ENCODE measurements around the gene CLMN.
"Not testable (repeated sequence)": the region's sequence is repeated elsewhere in the genome, so short reads cannot be mapped to it uniquely, and the experiment has no call there.

CLMN gene

GRCh38 chr14:95156161-95157047 lies 163.3 kb downstream of the CLMN start:
- DNase-seq, result peak; percentile 65

DNA sequence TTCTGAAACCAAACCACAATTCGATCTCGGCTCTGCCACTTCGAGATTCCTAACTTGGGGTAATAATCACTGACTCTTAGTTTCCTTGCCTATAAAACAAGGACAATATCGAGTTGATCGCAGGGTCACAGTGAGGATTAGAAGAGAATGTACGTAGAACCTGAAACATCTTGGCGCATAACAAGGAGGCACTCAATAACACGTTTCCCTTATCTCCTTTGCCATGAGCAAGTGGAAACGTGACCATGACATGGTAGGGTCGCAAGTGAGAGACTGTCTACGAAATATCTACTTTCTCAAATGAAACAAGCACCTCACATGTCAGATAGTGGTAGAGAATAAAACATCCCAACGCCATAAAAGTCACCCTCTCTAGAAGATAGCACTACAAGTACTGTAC lies 164.7 kb downstream of the CLMN start:
- DNase-seq, result no peak

DNA sequence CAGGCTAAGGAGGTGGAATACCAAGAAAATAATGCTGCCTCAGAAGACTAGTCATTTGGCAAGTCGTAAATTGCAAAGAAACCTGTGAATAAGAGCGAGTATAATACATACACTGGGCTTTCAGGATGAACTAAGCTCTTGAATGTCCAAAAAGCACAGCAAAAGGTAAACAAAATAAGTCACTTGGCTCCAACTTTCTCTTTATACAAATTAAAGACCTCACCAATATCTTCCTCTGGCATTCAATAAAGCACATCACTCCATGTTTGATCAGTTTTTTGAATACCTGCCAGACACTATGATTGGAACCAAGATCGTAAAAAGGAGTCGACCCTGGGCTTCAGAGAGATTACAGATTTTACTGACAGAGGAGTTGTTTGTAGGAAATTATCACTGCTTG lies 165.8 kb downstream of the CLMN start:
- DNase-seq, result no peak

DNA sequence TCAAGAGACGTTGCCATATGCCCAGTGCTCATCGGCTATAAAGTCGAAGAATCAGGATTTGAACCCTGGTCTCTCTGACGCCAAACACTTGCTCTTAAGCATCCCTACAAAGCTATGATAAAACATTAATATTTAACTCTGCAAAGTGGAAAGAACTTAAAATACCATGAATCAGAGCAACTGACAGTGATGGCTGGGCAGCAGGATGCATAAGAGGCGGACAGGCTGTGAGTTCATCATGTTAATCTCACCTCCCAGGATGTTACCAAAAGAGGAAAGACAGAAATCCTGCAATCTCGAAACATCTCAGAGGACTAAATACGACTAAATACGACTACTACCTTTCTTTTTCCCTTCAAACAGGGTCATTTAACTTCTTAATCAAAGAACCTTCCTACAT lies 168.1 kb downstream of the CLMN start:
- no peak for DNase-seq

DNA sequence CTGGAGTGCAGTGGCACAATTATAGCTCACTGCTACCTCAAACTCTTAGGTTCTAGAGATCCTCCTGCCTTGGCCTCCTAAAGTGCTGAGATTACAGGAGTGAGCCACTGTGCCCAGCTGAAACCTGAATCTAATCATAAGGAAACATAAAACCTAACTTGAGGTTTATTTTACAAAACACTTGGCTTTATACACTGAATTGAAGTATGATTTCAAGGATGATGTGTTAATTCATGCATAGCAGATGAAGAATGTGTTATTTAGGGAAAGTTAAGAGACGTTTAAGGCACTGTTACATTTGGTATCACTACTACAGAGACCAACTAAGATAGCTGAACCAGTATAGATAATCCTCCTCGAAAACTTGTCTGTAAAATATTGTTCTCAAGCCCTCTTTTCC lies 168.8 kb downstream of the CLMN start:
- DNase-seq, result no peak

- no peak for DNase-seq
Observed at GRCh38 chr14:95149441-95149840, 170.3 kb downstream of the CLMN start.

GRCh38 chr14:95147597-95147996 lies 172.1 kb downstream of the CLMN start:
- DNase-seq, result no peak

GRCh38 chr14:95146079-95146771 lies 173.5 kb downstream of the CLMN start:
- no peak for DNase-seq

GRCh38 chr14:95144849-95145248 lies 174.9 kb downstream of the CLMN start:
- no peak for DNase-seq

- DNase-seq, result no peak
Observed at GRCh38 chr14:95143808-95144620, 175.7 kb downstream of the CLMN start.

DNA sequence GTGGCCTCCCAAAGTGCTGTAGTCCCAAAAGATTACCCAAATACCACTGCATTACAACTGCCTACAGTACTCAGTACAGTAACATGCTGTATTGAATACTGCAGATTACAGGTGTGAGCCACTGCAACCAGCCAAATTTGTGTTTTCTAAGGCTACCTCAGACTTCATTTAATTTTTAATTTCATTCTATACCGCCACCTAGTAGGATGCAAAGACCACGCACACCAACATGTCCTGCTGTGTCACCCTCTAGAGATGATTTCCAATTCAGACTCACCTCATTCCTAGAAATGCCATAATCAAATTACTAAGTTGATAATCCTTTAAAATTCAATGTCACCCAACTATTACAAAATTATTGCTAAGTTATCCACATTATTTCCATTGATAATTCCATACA lies 177.5 kb downstream of the CLMN start:
- DNase-seq, result no peak

DNA sequence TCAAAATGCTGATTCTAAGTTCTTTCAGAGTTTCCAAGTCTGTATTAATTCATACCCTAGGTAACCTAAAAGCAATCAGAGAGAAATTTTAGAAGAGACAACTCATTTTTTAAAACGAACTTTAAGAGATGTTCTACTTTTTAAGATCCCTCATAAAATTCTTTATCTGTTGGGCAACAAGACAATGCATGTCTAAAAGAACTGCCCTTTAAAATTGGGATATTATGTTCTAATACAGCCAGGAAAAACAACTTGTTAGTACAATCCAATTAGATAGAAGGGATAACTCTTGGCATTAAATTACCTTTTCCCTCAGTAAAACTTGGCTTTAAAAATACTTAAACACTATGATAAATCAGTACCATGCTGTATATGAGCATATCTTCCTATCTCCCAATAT lies 178.0 kb downstream of the CLMN start:
- DNase-seq, result no peak

DNA sequence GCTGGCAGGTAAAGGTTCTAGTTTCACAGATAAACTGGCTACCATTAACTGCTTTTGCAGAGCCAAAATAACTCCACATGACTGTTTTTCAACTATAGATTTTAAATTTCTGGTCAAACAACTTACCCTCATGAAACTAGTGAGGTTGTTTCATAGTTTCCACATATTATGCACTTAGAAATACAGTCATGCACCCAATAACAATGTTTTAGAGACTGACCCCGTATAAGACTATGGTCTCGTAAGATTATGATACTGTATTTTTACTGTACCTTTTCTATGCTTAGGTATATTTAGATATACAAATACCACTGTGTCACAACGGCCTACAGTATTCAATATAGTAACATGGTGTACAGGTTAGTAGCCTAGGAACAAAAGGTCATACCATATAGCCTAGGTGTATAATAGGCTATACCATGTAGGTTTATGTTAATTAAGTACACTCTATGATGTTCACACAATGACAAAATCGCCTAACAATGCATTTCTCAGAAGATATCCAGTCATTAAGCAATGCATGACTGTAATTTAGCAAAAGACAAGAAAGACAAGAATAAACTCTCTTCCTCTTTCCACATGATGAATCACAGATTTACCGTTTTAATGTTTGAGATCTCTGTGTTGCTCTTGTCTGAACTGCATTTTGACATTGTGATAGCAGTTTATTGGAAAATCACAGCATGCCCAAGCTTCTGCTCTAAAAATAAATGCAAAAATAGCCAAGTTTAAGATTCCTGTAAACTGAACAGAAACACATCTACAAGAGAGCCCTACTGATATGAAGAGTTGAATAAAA lies 179.4 kb downstream of the CLMN start:
- no peak for DNase-seq

GRCh38 chr14:95138876-95139275 lies 180.8 kb downstream of the CLMN start:
- no peak for DNase-seq

DNA sequence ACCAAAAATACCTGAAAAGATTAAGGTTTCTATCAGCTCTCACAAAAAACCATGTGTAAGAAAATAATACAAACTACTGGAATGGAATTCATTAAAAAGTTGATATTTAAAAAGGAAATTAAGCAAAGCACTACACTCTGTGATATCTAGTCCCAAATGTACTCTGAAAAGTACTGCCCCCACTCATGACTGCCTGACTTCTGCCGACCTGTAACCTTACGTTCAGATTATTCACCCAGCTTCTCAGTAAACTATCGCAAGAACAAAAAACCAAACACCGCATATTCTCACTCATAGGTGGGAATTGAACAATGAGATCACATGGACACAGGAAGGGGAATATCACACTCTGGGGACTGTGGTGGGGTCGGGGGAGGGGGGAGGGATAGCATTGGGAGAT lies 181.3 kb downstream of the CLMN start:
- not testable (repeated sequence) for DNase-seq

DNA sequence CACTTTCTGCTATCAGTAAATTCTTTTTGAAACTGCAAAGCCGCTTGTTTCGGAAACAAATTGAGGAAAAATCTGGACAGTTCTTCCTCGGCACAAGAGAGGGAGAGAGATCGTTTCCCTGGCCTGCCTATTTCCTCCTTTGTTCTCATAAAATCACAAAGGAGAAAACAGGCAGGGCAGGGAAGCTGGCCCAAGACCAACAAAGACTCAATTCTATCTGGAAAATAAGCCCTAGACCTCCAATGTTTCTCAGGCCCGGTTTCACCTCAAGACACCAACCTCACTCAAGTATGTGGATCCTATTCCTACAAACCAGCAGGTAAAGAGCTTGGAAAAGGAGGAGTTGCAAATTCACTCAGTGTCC lies 181.9 kb downstream of the CLMN start:
- no peak for DNase-seq

GRCh38 chr14:95137164-95137803 lies 182.4 kb downstream of the CLMN start:
- DNase-seq, result no peak

DNA sequence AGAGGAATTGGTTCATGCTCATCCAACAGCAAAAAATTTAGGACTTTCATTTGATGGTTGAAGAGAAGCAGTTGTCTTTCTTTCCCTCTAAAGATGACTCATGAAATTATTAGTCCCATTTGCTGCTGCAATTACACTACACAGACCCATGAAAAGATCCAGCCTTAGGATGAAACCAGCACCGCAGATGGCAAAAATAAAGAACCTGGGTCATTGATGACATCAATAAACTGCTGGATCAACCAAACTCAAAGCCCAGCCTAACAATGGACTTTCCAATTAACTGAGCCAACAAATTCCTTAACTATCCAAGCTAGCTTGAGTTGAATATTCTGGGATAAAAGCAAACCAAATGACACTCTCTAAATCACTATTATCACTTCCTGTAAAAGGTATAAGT lies 183.1 kb downstream of the CLMN start:
- DNase-seq, result no peak

GRCh38 chr14:95134304-95134933 lies 185.3 kb downstream of the CLMN start:
- no peak for DNase-seq

DNA sequence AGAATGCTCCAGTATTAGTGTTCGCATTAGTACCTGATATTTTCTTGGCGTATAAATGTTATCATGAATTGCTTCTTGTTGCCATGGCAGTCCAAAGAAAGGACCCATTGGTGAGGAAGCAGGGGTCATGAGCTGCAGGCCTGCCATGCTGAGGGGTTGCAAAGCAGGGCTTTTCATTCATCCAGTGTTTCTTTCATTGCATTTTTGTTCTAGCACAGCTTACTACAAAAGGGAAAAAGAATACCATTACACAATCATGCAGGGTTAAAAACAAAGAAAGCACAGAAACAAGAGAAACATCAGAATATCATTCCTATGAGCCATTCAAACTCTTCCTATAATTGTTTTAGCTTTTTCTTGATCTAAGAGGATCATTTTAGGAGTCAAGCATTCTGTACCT lies 186.4 kb downstream of the CLMN start:
- DNase-seq, result no peak

DNA sequence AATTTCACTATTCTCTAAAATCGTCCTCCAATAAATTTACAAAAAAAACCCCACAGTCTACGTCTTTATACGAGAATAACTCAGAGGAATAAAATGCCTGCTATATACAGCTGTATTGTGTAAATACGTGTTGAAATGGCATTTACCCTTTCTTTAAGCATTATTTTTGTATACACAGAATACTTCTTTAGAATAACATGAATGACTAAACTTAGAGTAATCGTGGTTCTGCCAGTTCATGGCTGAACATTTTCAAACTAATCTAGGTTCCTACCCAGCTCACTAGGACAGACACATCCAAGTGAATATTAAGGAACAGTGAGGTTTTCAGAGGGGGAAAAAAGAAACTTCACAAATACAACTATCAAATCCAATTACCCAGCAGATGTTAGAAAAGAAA lies 186.9 kb downstream of the CLMN start:
- no peak for DNase-seq
